ENCODE measurements around the gene SP140L. TPM values are rescaled to one million over a fixed set of nuclear protein-coding genes. Genes with fewer than 3 reads are reported as not detected.

The SP140L gene
- total RNA-seq, 1 donor from 2014 or later, result 32.2 TPM

DNA sequence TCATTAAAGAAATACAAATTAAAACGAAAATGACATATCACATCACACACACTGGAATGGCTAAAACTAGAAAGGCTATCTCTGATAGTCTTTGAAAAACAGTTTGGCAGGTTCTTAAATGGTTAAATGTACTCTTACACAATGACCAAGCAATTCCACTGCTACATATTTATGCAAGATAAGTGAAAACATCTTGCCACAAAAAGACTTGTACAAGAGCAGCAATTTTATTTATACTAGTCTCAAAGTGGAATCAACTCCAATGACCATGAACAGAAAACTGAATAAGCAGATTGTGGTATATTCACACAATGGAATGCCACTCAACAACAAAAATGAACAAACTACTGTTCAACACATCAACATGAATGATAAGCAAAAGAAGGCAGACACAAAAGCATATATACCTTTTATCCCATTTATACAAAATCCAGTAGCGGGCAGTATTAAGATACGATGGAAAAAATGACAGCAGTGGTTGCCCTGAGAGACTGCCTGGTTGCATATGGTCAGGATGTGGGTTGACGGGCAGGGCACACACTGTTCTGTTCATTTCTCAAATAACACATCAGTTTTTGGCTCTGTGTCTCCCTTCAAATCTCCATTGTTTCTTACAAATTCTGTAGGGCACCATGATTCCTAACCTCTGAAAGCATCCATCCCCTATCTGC is 114.4 kb downstream of the SP140L start:
- H3K4me3 Mint-ChIP-seq (ENCODE audit: unreplicated experiment), result no peak overlapping the region
- no peaks in the 10 kb centered on the region for H3K27me3 ChIP-seq (ENCODE audit: insufficient read depth, low read length)
- peaks cover 44% of the 10 kb centered on the region for H3K79me2 ChIP-seq (ENCODE audit: insufficient read depth, low read length)
- H3K36me3 Mint-ChIP-seq (ENCODE audit: low read depth, unreplicated experiment), result peaks cover 19% of the 10 kb centered on the region
- H2AFZ ChIP-seq (ENCODE audit: low read depth, low read length), result no peak overlapping the region
- TF ChIP-seq, protein P1, sequence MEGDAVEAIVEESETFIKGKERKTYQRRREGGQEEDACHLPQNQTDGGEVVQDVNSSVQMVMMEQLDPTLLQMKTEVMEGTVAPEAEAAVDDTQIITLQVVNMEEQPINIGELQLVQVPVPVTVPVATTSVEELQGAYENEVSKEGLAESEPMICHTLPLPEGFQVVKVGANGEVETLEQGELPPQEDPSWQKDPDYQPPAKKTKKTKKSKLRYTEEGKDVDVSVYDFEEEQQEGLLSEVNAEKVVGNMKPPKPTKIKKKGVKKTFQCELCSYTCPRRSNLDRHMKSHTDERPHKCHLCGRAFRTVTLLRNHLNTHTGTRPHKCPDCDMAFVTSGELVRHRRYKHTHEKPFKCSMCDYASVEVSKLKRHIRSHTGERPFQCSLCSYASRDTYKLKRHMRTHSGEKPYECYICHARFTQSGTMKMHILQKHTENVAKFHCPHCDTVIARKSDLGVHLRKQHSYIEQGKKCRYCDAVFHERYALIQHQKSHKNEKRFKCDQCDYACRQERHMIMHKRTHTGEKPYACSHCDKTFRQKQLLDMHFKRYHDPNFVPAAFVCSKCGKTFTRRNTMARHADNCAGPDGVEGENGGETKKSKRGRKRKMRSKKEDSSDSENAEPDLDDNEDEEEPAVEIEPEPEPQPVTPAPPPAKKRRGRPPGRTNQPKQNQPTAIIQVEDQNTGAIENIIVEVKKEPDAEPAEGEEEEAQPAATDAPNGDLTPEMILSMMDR (IDR thresholded peaks at IDR 0.05; ENCODE audit: insufficient read depth, low read depth, low read length), result no peak
- no peak for TF ChIP-seq EZH2 (IDR thresholded peaks at IDR 0.05; ENCODE audit: insufficient read depth, low read length)
- FAIRE-seq (peak; percentile 17), DNase-seq (ENCODE audit: low read depth) (peak; percentile 61)
- no peak overlapping the region for H3K9ac ChIP-seq (ENCODE audit: low read length)
- peaks cover 41% of the 10 kb centered on the region for H3K4me1 Mint-ChIP-seq (ENCODE audit: low read depth, unreplicated experiment)
- H3K9me3 Mint-ChIP-seq (ENCODE audit: unreplicated experiment), result no peaks in the 10 kb centered on the region
- peak overlapping the region; percentile 20 for H3K4me2 ChIP-seq (ENCODE audit: low read length)
- no peaks in the 10 kb centered on the region for H3K27me3 Mint-ChIP-seq (ENCODE audit: low read depth, unreplicated experiment)
- no peaks in the 10 kb centered on the region for H3K9me3 ChIP-seq (ENCODE audit: insufficient read depth, low read depth, low read length)
- no peak overlapping the region for H3K27ac Mint-ChIP-seq (ENCODE audit: unreplicated experiment)
- H3K4me1 ChIP-seq (ENCODE audit: insufficient read depth, low read length), result peaks cover 6% of the 10 kb centered on the region
- H3K27ac ChIP-seq (ENCODE audit: low read depth, low read length), result no peak overlapping the region
- H3K36me3 ChIP-seq (ENCODE audit: insufficient read depth, low read length), result peaks cover 5% of the 10 kb centered on the region
- H3K4me3 ChIP-seq (ENCODE audit: insufficient read depth, low read depth, low read length), result no peak overlapping the region
- H4K20me1 ChIP-seq (ENCODE audit: insufficient read depth, low read length), result peaks cover 7% of the 10 kb centered on the region

DNA sequence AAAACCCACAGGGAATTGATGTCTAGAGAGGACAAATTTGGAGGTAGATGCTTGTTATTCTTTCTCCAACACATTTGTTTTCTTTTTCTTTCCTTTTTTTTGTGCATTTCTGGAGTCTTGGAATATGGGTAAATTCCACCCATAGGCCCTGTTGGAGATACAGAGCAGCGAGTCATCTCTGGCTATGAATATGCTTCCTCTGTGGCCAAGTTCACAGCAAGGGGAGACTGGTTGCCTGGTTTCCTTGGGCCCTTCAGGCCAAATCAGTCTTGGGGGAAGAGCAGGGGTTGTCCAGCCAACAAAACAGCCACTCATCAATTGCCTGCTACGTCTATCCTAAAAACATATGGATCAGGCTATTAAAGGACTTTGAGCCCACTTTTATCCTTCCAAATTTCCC is 116.5 kb downstream of the SP140L start:
- TF ChIP-seq, protein P1 (IDR thresholded peaks at IDR 0.05; ENCODE audit: insufficient read depth, low read depth, low read length), result no peak
- TF ChIP-seq EZH2 (IDR thresholded peaks at IDR 0.05; ENCODE audit: insufficient read depth, low read length), result no peak
- no peak overlapping the region for H3K27ac Mint-ChIP-seq (ENCODE audit: unreplicated experiment)
- H3K9me3 Mint-ChIP-seq (ENCODE audit: unreplicated experiment), result no peaks in the 10 kb centered on the region
- Histone ChIP-seq H3K4me1 (ENCODE audit: insufficient read depth, low read length) (peaks cover 6% of the 10 kb centered on the region), H3K4me3 (ENCODE audit: insufficient read depth, low read depth, low read length) (no peak overlapping the region), H3K4me2 (ENCODE audit: low read length) (no peak overlapping the region), H2AFZ (ENCODE audit: low read depth, low read length) (no peak overlapping the region), H4K20me1 (ENCODE audit: insufficient read depth, low read length) (peaks cover 11% of the 10 kb centered on the region), H3K27me3 (ENCODE audit: insufficient read depth, low read length) (no peaks in the 10 kb centered on the region), H3K9me3 (ENCODE audit: insufficient read depth, low read depth, low read length) (no peaks in the 10 kb centered on the region), H3K36me3 (ENCODE audit: insufficient read depth, low read length) (peaks cover 27% of the 10 kb centered on the region), H3K9ac (ENCODE audit: low read length) (no peak overlapping the region), H3K79me2 (ENCODE audit: insufficient read depth, low read length) (peaks cover 29% of the 10 kb centered on the region), H3K27ac (ENCODE audit: low read depth, low read length) (no peak overlapping the region)
- H3K27me3 Mint-ChIP-seq (ENCODE audit: low read depth, unreplicated experiment), result no peaks in the 10 kb centered on the region
- H3K36me3 Mint-ChIP-seq (ENCODE audit: low read depth, unreplicated experiment), result peaks cover 34% of the 10 kb centered on the region
- DNase-seq (ENCODE audit: low read depth) (peak; percentile 42), FAIRE-seq (peak; percentile 92)
- peak overlapping the region; percentile 71 for H3K4me3 Mint-ChIP-seq (ENCODE audit: unreplicated experiment)
- peaks cover 47% of the 10 kb centered on the region for H3K4me1 Mint-ChIP-seq (ENCODE audit: low read depth, unreplicated experiment)

DNA sequence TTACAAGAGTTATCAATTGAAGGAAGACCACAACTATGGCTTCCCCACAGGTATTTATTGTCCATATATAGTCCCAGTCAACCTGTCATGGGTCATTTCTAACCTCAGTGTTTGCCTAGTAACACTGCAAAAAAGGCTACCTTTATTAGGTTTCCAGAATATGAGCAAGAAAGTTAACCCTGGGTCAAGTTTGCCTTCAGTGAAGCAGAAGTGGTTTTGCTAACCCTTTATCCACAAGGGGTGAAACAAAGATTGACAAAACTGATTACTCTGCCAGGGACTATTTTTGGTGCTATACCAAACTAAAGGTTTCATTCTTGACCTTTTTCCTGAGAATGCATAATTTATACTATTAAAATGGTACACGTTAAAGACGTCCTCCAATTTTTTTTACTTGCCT is 117.8 kb downstream of the SP140L start:
- no peak overlapping the region for H3K4me2 ChIP-seq (ENCODE audit: low read length)
- Mint-ChIP-seq H3K4me1 (ENCODE audit: low read depth, unreplicated experiment) (peaks cover 42% of the 10 kb centered on the region), H3K27ac (ENCODE audit: unreplicated experiment) (no peak overlapping the region), H3K27me3 (ENCODE audit: low read depth, unreplicated experiment) (no peaks in the 10 kb centered on the region), H3K36me3 (ENCODE audit: low read depth, unreplicated experiment) (peaks cover 44% of the 10 kb centered on the region), H3K9me3 (ENCODE audit: unreplicated experiment) (no peaks in the 10 kb centered on the region), H3K4me3 (ENCODE audit: unreplicated experiment) (no peak overlapping the region)
- H3K4me3 ChIP-seq (ENCODE audit: insufficient read depth, low read depth, low read length), result no peak overlapping the region
- no peak overlapping the region for H2AFZ ChIP-seq (ENCODE audit: low read depth, low read length)
- H3K9ac ChIP-seq (ENCODE audit: low read length), result no peak overlapping the region
- DNase-seq (ENCODE audit: low read depth) (no peak), FAIRE-seq (no peak)
- no peak overlapping the region for H3K27ac ChIP-seq (ENCODE audit: low read depth, low read length)
- no peaks in the 10 kb centered on the region for H3K27me3 ChIP-seq (ENCODE audit: insufficient read depth, low read length)
- H3K79me2 ChIP-seq (ENCODE audit: insufficient read depth, low read length), result peaks cover 27% of the 10 kb centered on the region
- H4K20me1 ChIP-seq (ENCODE audit: insufficient read depth, low read length), result peaks cover 11% of the 10 kb centered on the region
- TF ChIP-seq, protein P1 (IDR thresholded peaks at IDR 0.05; ENCODE audit: insufficient read depth, low read depth, low read length), result no peak
- TF ChIP-seq EZH2 (IDR thresholded peaks at IDR 0.05; ENCODE audit: insufficient read depth, low read length), result no peak
- peaks cover 30% of the 10 kb centered on the region for H3K36me3 ChIP-seq (ENCODE audit: insufficient read depth, low read length)
- H3K9me3 ChIP-seq (ENCODE audit: insufficient read depth, low read depth, low read length), result no peaks in the 10 kb centered on the region
- H3K4me1 ChIP-seq (ENCODE audit: insufficient read depth, low read length), result no peaks in the 10 kb centered on the region
